ENCODE data around the gene BACH2. TPM values are rescaled to one million over a fixed set of nuclear protein-coding genes. Genes with fewer than 3 reads are reported as not detected.

Gene BACH2
- total and polyA plus RNA-seq, 7 experiments from 2014 or later: 24.8 to 193 (median 117) TPM

DNA sequence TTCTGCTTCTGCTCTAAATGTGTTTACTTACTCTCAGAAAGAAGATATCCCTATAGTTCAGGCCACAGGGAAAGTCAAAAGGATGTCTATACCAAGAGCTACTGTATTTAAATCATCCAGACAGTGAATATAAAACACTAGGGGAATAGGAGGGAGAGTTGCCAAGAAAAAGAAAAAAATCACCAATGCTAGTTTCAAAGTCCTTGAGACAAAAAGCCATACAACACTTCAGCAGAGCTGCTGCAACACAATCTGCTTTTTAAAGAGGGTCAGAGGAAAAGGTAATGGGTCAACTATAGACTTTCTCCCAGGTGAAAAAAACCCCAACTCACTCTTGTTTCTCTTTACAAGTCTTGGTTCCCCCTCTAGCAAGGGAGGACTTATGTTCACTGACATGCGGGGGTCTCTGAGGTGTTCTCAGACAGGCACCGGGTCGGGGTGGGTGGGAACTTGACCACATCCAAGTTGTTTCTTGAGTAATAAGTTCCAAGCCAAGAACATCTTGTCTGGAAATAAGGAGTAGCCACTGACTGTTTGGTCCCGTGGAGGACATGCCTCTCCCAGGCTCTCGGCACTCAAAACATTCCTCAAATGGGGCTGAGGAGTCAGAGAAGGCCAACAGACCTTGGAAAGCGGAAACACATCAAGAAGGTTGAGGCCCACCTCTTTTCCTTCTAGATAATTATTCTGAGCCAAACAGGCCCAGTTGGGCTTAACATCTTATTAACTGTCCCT, 354.7 kb downstream of the BACH2 start:
- H3K9me3 ChIP-seq (ENCODE audit: control insufficient read depth in 2 of 3, low read length in 3 of 3): no peaks in the 10 kb centered on the region
- no peaks in the 10 kb centered on the region for H3K27me3 Mint-ChIP-seq

GRCh38 chr6:89941031-89941762, 355.4 kb downstream of the BACH2 start:
- ATAC-seq (no peak), DNase-seq (no peak)
- H3K36me3 Mint-ChIP-seq: peaks cover under 1 to 40% (median 26%) of the 10 kb centered on the region in 5 donors
- Histone ChIP-seq H3K36me3 (ENCODE audit: control insufficient read depth in 2 of 3, insufficient read depth in 3 of 3, low read length in 3 of 3) (peaks cover 0 to 58% (median 23%) of the 10 kb centered on the region in 3 experiments), H3K9me3 (ENCODE audit: control insufficient read depth in 2 of 3, low read length in 3 of 3) (no peaks in the 10 kb centered on the region), H3K27ac (ENCODE audit: low read depth, low read length) (peak overlapping the region; percentile 49), H3K27me3 (ENCODE audit: control insufficient read depth in 2 of 2, insufficient read depth in 2 of 2, low read length in 2 of 2) (no peaks in the 10 kb centered on the region), H3K4me3 (ENCODE audit: low read length) (no peak overlapping the region), H3K4me1 (ENCODE audit: control insufficient read depth in 2 of 2, insufficient read depth in 2 of 2, low read length in 2 of 2) (peaks cover 0 to 10% of the 10 kb centered on the region in 2 donors)
- intact Hi-C loops (cut with micrococcal nuclease): loop anchor here (1.0 to 5.0 kb wide), 7 partner anchors 11 to 631 kb away; partner anchors contain the start of gene CASP8AP2 (in 1 of the 2)
- peaks cover 6 to 80% (median 46%) of the 10 kb centered on the region in 7 donors for H3K4me1 Mint-ChIP-seq
- POLR2A ChIA-PET: interaction anchor here (0.5 to 1.4 kb wide), 12 partner anchors 13 to 538 kb away, joined by 3 to 6 read pairs (median 3); no protein-coding TSS in a partner anchor
- no peaks in the 10 kb centered on the region for H3K27me3 Mint-ChIP-seq
- H3K27ac Mint-ChIP-seq: peak overlapping the region in 8 of 9 donors; percentile 50 to 91 (median 78)
- CTCF ChIA-PET: interaction anchor here (0.5 to 6.3 kb wide), 52 partner anchors 8 to 988 kb away, joined by 3 to 161 read pairs (median 4); no protein-coding TSS in a partner anchor
- peaks cover 0 to 3% (median 0%) of the 10 kb centered on the region in 11 donors for H3K9me3 Mint-ChIP-seq
- H3K4me3 Mint-ChIP-seq: peak overlapping the region in 1 of 10 donors; percentile 48

More for the DNA sequence above, 354.7 kb downstream of the BACH2 start:
- ChIA-PET CTCF (interaction anchor here (0.7 to 6.3 kb wide), 12 partner anchors 12 to 989 kb away, joined by 3 to 161 read pairs (median 5); no protein-coding TSS in a partner anchor), POLR2A (interaction anchor here (1.0 kb wide), 1 partner anchor 483 kb away, joined by 3 read pairs; no protein-coding TSS in a partner anchor)
- Mint-ChIP-seq H3K4me1 (peaks cover 13 to 81% (median 54%) of the 10 kb centered on the region in 7 donors), H3K36me3 (peaks cover 0 to 40% (median 27%) of the 10 kb centered on the region in 5 donors), H3K9me3 (peaks cover 0 to 6% (median 0%) of the 10 kb centered on the region in 11 donors), H3K27ac (peak overlapping the region in 8 of 9 donors; percentile 55 to 91 (median 83)), H3K4me3 (no peak overlapping the region)
- Histone ChIP-seq H3K36me3 (ENCODE audit: control insufficient read depth in 2 of 3, insufficient read depth in 3 of 3, low read length in 3 of 3) (peaks cover 0 to 53% (median 15%) of the 10 kb centered on the region in 3 experiments), H3K4me3 (ENCODE audit: low read length) (no peak overlapping the region), H3K4me1 (ENCODE audit: control insufficient read depth in 2 of 2, insufficient read depth in 2 of 2, low read length in 2 of 2) (peaks cover 0 to 10% of the 10 kb centered on the region in 2 donors), H3K27ac (ENCODE audit: low read depth, low read length) (peak overlapping the region; percentile 27), H3K27me3 (ENCODE audit: control insufficient read depth in 2 of 2, insufficient read depth in 2 of 2, low read length in 2 of 2) (no peaks in the 10 kb centered on the region)
- intact Hi-C loops (cut with micrococcal nuclease): loop anchor here (1.0 to 5.0 kb wide), 7 partner anchors 10 to 630 kb away; partner anchors contain the start of gene CASP8AP2 (in 1 of the 2)
- no peak for ATAC-seq
- DNase-seq: no peak

DNA sequence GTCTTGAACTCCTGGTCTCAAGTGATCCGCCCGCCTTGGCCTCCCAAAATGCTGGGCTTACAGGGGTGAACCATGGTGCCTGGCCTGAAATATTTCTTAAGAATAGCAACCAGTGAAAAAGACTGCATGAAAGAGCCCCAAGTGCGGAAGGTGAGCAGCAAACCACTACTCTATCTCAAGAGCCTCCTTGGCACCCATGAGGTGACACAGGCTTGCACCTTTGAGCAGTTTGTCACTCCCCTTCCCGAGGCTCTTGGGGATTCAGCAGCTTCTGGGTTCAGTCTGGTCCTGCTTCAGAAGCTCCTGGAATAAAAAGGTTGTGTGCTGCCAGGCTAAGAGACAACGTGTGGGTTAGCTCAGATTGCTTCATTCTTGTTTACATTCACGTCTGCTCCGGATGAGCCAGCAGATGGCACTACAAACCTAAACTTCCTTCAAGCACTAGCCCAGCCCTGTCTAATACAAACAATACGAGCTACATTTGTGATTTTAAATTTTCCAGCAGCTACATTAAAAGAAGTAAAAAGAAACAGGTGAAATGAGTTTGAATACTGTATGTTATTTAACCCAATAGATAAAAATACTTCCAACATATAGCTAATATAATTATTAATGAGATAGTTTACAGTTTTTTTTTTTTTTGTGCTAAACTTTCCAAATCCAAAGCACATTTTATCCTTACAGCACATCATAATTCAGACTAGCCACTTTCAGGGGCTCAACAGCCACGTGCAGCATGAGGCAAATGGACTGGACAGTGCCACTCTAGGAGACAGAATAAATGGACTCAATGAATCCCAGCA, 356.2 kb downstream of the BACH2 start:
- Mint-ChIP-seq H3K4me1 (peaks cover 6 to 75% (median 39%) of the 10 kb centered on the region in 7 donors), H3K4me3 (peak overlapping the region in 1 of 10 donors; percentile 48), H3K27ac (peak overlapping the region in 8 of 9 donors; percentile 50 to 91 (median 78)), H3K36me3 (peaks cover 7 to 39% (median 27%) of the 10 kb centered on the region in 5 donors), H3K27me3 (no peaks in the 10 kb centered on the region), H3K9me3 (peaks cover 0 to 1% (median 0%) of the 10 kb centered on the region in 11 donors)
- H3K9me3 ChIP-seq (ENCODE audit: control insufficient read depth in 2 of 3, low read length in 3 of 3): no peaks in the 10 kb centered on the region
- DNase-seq (peak; percentile 22 to 80 (median 70)), ATAC-seq (peak; percentile 90)
- POLR2A ChIA-PET: interaction anchor here (0.5 to 1.4 kb wide), 14 partner anchors 13 to 539 kb away, joined by 3 to 6 read pairs (median 3); no protein-coding TSS in a partner anchor
- peak overlapping the region; percentile 53 for H3K27ac ChIP-seq (ENCODE audit: low read depth, low read length)
- H3K4me1 ChIP-seq (ENCODE audit: control insufficient read depth in 2 of 2, insufficient read depth in 2 of 2, low read length in 2 of 2): peaks cover 0 to 9% of the 10 kb centered on the region in 2 donors
- CTCF ChIA-PET: interaction anchor here (0.5 to 6.3 kb wide), 60 partner anchors 8 to 557 kb away, joined by 3 to 161 read pairs (median 4); no protein-coding TSS in a partner anchor
- H3K27me3 ChIP-seq (ENCODE audit: control insufficient read depth in 2 of 2, insufficient read depth in 2 of 2, low read length in 2 of 2): no peaks in the 10 kb centered on the region
- H3K4me3 ChIP-seq (ENCODE audit: low read length): no peak overlapping the region
- H3K36me3 ChIP-seq (ENCODE audit: control insufficient read depth in 2 of 3, insufficient read depth in 3 of 3, low read length in 3 of 3): peaks cover 0 to 66% (median 23%) of the 10 kb centered on the region in 3 experiments
- intact Hi-C loops (cut with micrococcal nuclease): loop anchor here (1.0 to 5.0 kb wide), 18 partner anchors 12 to 632 kb away; partner anchors contain the start of genes BACH2 (in 1 of the 2) and CASP8AP2 (in 1 of the 2)

DNA sequence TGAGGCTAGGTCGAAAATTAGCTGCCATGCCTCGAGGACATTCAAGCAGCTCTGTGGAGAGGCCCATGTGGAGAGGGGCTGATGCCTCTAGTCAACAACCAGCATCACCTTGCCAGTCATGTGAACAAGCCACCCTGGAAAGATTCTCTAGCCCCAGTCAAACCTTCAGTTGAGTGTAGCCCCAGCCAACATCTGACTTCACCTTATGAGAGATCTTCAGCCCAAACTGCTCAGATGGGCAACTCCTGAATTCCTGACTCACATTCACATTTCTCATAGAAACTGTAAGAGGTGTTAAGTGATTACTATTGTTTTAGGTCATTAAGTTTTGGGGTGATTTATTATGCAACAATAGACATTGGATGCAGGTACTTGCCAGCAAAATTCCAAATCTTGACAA, 357.5 kb downstream of the BACH2 start:
- H3K4me1 Mint-ChIP-seq: peaks cover 0 to 63% (median 29%) of the 10 kb centered on the region in 7 donors
- no peaks in the 10 kb centered on the region for H3K9me3 ChIP-seq (ENCODE audit: control insufficient read depth in 2 of 3, low read length in 3 of 3)
- intact Hi-C loops (cut with micrococcal nuclease): no loop called here
- H3K27me3 Mint-ChIP-seq: no peaks in the 10 kb centered on the region
- no peak for DNase-seq
- H3K27ac Mint-ChIP-seq: peak overlapping the region in 5 of 9 donors; percentile 65 to 90 (median 69)
- CTCF ChIA-PET: interaction anchor here (1.1 kb wide), 1 partner anchor 324 kb away, joined by 4 read pairs; no protein-coding TSS in a partner anchor
- peaks cover 0 to 1% (median 0%) of the 10 kb centered on the region in 11 donors for H3K9me3 Mint-ChIP-seq
- POLR2A ChIA-PET: no interaction called here
- no peak overlapping the region for H3K27ac ChIP-seq (ENCODE audit: low read depth, low read length)
- no peak overlapping the region for H3K4me3 Mint-ChIP-seq
- H3K4me3 ChIP-seq (ENCODE audit: low read length): no peak overlapping the region
- no peaks in the 10 kb centered on the region for H3K27me3 ChIP-seq (ENCODE audit: control insufficient read depth in 2 of 2, insufficient read depth in 2 of 2, low read length in 2 of 2)
- H3K36me3 ChIP-seq (ENCODE audit: control insufficient read depth in 2 of 3, insufficient read depth in 3 of 3, low read length in 3 of 3): peaks cover 0 to 77% (median 24%) of the 10 kb centered on the region in 3 experiments
- peaks cover 0 to 7% of the 10 kb centered on the region in 2 donors for H3K4me1 ChIP-seq (ENCODE audit: control insufficient read depth in 2 of 2, insufficient read depth in 2 of 2, low read length in 2 of 2)
- no peak for ATAC-seq
- peaks cover 7 to 38% (median 24%) of the 10 kb centered on the region in 5 donors for H3K36me3 Mint-ChIP-seq

GRCh38 chr6:89938014-89938413, 358.6 kb downstream of the BACH2 start:
- intact Hi-C loops (cut with micrococcal nuclease): no loop called here
- H3K27ac Mint-ChIP-seq: peak overlapping the region in 4 of 9 donors; percentile 1 to 69 (median 44)
- Histone ChIP-seq H3K36me3 (ENCODE audit: control insufficient read depth in 2 of 3, insufficient read depth in 3 of 3, low read length in 3 of 3) (peaks cover 0 to 80% (median 27%) of the 10 kb centered on the region in 3 experiments), H3K27ac (ENCODE audit: low read depth, low read length) (no peak overlapping the region), H3K4me1 (ENCODE audit: control insufficient read depth in 2 of 2, insufficient read depth in 2 of 2, low read length in 2 of 2) (peaks cover 0 to 7% of the 10 kb centered on the region in 2 donors), H3K4me3 (ENCODE audit: low read length) (no peak overlapping the region), H3K9me3 (ENCODE audit: control insufficient read depth in 2 of 3, low read length in 3 of 3) (no peaks in the 10 kb centered on the region), H3K27me3 (ENCODE audit: control insufficient read depth in 2 of 2, insufficient read depth in 2 of 2, low read length in 2 of 2) (no peaks in the 10 kb centered on the region)
- no peak for ATAC-seq
- POLR2A ChIA-PET: interaction anchor here (0.6 kb wide), 1 partner anchor 538 kb away, joined by 3 read pairs; no protein-coding TSS in a partner anchor
- H3K4me3 Mint-ChIP-seq: no peak overlapping the region
- H3K9me3 Mint-ChIP-seq: peaks cover 0 to 1% (median 0%) of the 10 kb centered on the region in 11 donors
- peaks cover 0 to 51% (median 26%) of the 10 kb centered on the region in 7 donors for H3K4me1 Mint-ChIP-seq
- no peaks in the 10 kb centered on the region for H3K27me3 Mint-ChIP-seq
- peaks cover 11 to 41% (median 30%) of the 10 kb centered on the region in 5 donors for H3K36me3 Mint-ChIP-seq
- CTCF ChIA-PET: interaction anchor here (0.7 kb wide), 1 partner anchor 541 kb away, joined by 3 read pairs; no protein-coding TSS in a partner anchor
- DNase-seq: no peak

All from naive thymus-derived CD4-positive, alpha-beta T cell (primary cell).